Common myeloid progenitor, CD34-positive (primary cell): ENCODE measurements around the gene PGS1.

Source experiments
- CTCF ChIA-PET: fragments of 350-600 bp; sonication (Branson Sonifier 250); formaldehyde crosslinking; loops from one replicate; lab custom pipeline; 2021; ENCODE audit warnings: antibody characterized with exemption; lab: Charles Lee
- POLR2A ChIA-PET: fragments of 350-600 bp; sonication (Branson Sonifier 250); formaldehyde crosslinking; loops from one replicate; lab custom pipeline; 2021; ENCODE audit warnings: antibody characterized with exemption; lab: Charles Lee
- DNase-seq, 3 donors: peaks; one replicate each; pipeline versions ENCODE4 v3.0.0 to v3.0.0-alpha.2; 2013
- H3K27ac ChIP-seq, 2 experiments: 1 replicate in 1 of 2; 2 replicates in 1 of 2; pipeline ENCODE4 v1.7.0; 2013; ENCODE audit warnings: inconsistent platforms in 2 of 2, low read length in 2 of 2, mild to moderate bottlenecking in 2 of 2, low read depth in 1 of 2, moderate library complexity in 1 of 2; ENCODE audit not compliant: severe bottlenecking in 2 of 2, insufficient read depth in 1 of 2, poor library complexity in 1 of 2
- H3K27me3 ChIP-seq, 5 experiments: replicated peaks in 2 of 5; 1 replicate in 3 of 5; 2 replicates in 2 of 5; pipeline versions ENCODE4 v1.6.1 to v1.7.0; 2013; ENCODE audit warnings: low read length in 4 of 5, mild to moderate bottlenecking in 2 of 5, moderate library complexity in 2 of 5, inconsistent platforms in 1 of 5; ENCODE audit not compliant: insufficient read depth in 5 of 5, control insufficient read depth in 4 of 5
- H3K36me3 ChIP-seq, 4 experiments: 1 replicate in 2 of 4; 2 replicates in 2 of 4; pipeline versions ENCODE4 v1.6.1 to v1.7.0; 2013; ENCODE audit warnings: low read length in 3 of 4, control low read depth in 1 of 4, mild to moderate bottlenecking in 1 of 4; ENCODE audit not compliant: control insufficient read depth in 4 of 4, insufficient read depth in 4 of 4
- H3K4me1 ChIP-seq, 4 experiments: 1 replicate in 3 of 4; 2 replicates in 1 of 4; pipeline versions ENCODE4 v1.6.1 to v1.7.1; 2013; ENCODE audit warnings: low read length in 3 of 4, mild to moderate bottlenecking in 3 of 4, control low read depth in 1 of 4, inconsistent platforms in 1 of 4, moderate library complexity in 1 of 4; ENCODE audit not compliant: control insufficient read depth in 4 of 4, insufficient read depth in 4 of 4; ENCODE audit errors: control extremely low read depth in 1 of 4
- H3K4me3 ChIP-seq, 7 experiments: 1 replicate in 4 of 7; 2 replicates in 3 of 7; pipeline versions ENCODE4 v1.5.1 to v1.7.0; 2013; ENCODE audit warnings: mild to moderate bottlenecking in 7 of 7, low read length in 6 of 7, moderate library complexity in 6 of 7, inconsistent platforms in 2 of 7, low read depth in 2 of 7, control low read depth in 1 of 7; ENCODE audit not compliant: insufficient read depth in 4 of 7, control insufficient read depth in 1 of 7; ENCODE audit errors: extremely low read depth in 1 of 7
- H3K9me3 ChIP-seq, 5 experiments: 1 replicate in 4 of 5; 2 replicates in 1 of 5; pipeline versions ENCODE4 v1.6.1 to v1.7.1; 2013; ENCODE audit warnings: low read length in 4 of 5, mild to moderate bottlenecking in 2 of 5, inconsistent platforms in 1 of 5, low read depth in 1 of 5, moderate library complexity in 1 of 5; ENCODE audit not compliant: control insufficient read depth in 4 of 5, insufficient read depth in 2 of 5; ENCODE audit errors: control extremely low read depth in 1 of 5
- WGBS: methylation state at CpG from one replicate; pipeline ENCODE4 v1.1.5; 2013; ENCODE audit not compliant: insufficient coverage; 5-methylcytosine and 5-hydroxymethylcytosine counted together

Gene PGS1

DNA sequence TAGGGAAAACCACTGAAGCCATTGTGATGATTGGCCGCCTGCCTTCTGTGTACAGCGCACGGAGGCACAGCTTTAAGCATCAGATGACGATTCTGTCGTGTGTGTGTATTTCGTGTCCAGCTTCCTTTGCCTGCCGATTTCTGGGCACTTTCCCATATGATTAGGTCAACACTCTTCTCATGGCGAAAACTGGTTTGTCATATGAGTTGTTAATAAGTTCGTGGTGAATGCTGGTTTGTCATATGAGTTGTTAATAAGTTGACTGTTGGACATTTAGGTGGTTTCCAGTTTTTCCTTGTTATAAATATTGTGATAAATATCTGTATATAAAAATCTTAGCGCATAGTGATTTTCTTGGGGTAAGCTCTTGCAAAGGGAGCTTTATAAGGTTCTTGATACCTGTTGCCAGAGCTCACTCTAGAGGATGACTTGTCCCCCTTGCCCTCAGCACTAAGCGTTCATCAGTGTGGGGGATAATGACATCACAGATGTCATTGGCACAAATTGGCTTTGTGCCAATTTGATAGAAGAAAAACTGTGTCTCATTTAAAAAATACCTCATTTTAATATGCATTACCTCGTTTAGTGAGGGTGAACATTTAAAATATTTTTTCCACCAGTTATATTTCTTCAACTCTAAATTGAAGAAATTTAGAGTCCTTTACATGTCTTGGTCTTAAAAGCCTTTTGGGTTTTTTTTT lies 40.0 kb downstream of the PGS1 start:
- H3K4me3 ChIP-seq = no peak overlapping the region
- H3K36me3 ChIP-seq = peaks cover 8 to 63% (median 33%) of the 10 kb centered on the region in 4 experiments
- H3K27ac ChIP-seq = no peak overlapping the region
- WGBS = 76% methylated on average over 5 of the region's 12 CpGs
- DNase-seq = peak in 1 of 3 donors; percentile 13
- H3K4me1 ChIP-seq = peaks cover 11 to 46% (median 43%) of the 10 kb centered on the region in 4 experiments
- no peaks in the 10 kb centered on the region for H3K27me3 ChIP-seq
- no peaks in the 10 kb centered on the region for H3K9me3 ChIP-seq
- CTCF ChIA-PET = interaction anchor here (0.7 to 10.8 kb wide), 6 partner anchors 22 to 334 kb away, joined by 3 to 104 read pairs (median 4); no protein-coding TSS in a partner anchor
- POLR2A ChIA-PET = no interaction called here

DNA sequence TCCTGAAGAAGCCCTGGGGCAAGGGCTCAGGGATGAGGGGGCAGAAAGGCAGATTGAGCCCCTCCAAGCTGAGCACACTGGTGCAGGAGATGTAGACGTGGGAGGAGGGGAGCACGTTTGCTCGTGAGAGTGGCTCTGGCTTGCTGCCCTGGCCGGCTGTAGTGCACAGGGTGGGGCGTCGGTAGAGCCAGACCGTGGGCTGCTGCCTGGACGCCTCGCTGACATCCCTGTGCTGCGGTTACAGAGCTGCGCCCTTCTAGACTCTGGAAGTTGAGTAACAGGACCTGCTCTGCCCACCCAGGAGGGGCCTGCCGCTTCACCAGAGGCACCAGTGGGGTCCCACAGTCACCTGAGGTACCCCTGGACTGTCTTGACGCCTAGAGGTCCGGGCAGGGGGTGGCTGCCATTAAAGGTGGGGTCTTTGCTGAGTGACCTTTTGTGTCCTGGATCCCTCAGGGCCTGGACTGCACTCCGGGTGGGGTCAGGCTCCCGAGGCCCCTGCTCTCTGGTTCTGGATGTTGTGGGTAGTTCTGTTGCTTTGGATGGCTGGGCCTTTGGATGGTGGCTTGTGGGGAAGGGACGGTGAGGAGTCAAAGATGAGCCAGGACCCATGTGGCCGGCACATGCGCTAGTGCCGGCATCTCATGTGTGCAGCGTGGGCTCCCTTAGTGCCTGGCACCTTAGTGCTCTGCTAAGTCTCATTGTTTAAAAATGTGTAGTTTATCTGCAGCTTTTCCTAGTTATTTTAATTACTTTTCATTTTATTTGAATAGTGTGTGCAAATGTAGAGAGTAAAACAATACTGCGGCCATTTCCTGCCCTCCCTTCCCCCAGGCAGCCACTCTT lies 41.7 kb downstream of the PGS1 start:
- Histone ChIP-seq H3K9me3 (no peaks in the 10 kb centered on the region), H3K27ac (no peak overlapping the region), H3K36me3 (peaks cover 10 to 70% (median 48%) of the 10 kb centered on the region in 4 experiments), H3K4me3 (no peak overlapping the region), H3K4me1 (peaks cover 11 to 29% (median 26%) of the 10 kb centered on the region in 4 experiments), H3K27me3 (no peaks in the 10 kb centered on the region)
- ChIA-PET CTCF (interaction anchor here (0.9 to 10.8 kb wide), 9 partner anchors 9 to 170 kb away, joined by 3 to 104 read pairs (median 5); no protein-coding TSS in a partner anchor), POLR2A (no interaction called here)
- no peak for DNase-seq
- WGBS = 97% methylated on average over 15 of the region's 22 CpGs

DNA sequence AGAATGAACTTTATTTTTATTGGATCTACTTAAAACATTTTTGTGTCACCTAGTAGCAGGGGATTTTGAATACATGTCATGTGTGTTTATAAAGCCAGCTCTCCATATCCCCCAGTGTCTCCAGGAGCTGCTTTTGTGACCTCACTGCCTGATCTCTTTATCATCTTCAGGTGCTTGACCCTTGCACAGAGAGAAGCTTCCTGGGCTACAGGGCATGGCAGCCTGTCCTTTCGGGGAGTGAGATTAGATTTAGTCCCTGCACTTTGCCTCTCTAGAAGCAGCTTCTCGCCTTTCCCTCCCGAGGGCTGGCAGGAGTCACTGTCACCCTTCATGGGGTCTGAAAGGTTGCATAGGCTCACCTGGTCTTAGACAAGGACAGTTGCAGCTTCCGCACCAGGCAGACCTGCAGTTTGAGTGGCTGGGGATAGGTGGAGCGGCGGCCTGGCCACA lies 42.7 kb downstream of the PGS1 start:
- WGBS = 100% methylated on average over 1 of the region's 6 CpGs
- H3K27ac ChIP-seq = no peak overlapping the region
- POLR2A ChIA-PET = no interaction called here
- H3K27me3 ChIP-seq = no peaks in the 10 kb centered on the region
- H3K4me1 ChIP-seq = peaks cover 9 to 20% (median 19%) of the 10 kb centered on the region in 4 experiments
- no peak for DNase-seq
- peaks cover 10 to 72% (median 51%) of the 10 kb centered on the region in 4 experiments for H3K36me3 ChIP-seq
- CTCF ChIA-PET = interaction anchor here (0.9 to 10.8 kb wide), 16 partner anchors 10 to 336 kb away, joined by 3 to 104 read pairs (median 5); no protein-coding TSS in a partner anchor
- H3K9me3 ChIP-seq = no peaks in the 10 kb centered on the region
- H3K4me3 ChIP-seq = no peak overlapping the region

DNA sequence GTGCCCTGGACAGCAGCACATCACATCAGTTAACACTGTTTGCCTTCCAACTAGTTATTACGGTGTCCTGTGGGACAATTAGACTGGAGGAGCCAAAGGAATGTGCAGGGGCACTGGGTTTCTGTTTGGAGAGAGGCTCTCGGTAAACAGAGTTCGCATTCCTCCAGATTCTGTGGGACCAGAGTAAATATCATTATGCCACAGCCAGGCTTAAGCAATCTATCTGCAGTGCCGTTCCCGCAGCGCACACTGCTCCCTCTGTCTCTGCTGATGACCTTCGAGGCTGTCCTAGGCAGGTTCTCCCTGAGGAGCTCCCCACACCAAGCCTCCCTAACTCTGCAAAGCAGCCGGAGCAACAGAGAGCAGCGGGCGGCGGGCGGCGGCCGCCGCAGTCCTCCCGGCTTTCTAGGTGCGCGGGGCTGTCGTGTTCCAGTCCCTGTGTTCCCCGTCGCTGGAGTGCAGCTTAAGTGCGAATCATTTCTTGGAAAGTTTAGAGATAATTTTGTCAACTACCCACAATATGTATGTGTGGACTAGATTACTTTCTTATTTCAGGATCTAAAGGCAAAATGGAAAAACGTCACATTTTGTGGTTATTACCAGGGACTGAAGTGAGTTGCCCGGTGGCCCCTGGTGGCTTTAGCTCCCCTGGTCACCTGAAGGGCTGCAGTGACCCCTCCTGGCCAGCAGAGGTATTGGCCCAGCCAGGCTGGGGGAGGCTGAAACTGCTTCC lies 43.3 kb downstream of the PGS1 start:
- H3K4me3 ChIP-seq = no peak overlapping the region
- H3K27me3 ChIP-seq = no peaks in the 10 kb centered on the region
- peak; percentile 76 to 82 (median 77) for DNase-seq
- WGBS = 93% methylated on average over 15 of the region's 24 CpGs
- H3K27ac ChIP-seq = no peak overlapping the region
- H3K36me3 ChIP-seq = peaks cover 10 to 78% (median 54%) of the 10 kb centered on the region in 4 experiments
- H3K4me1 ChIP-seq = peaks cover 4 to 14% (median 13%) of the 10 kb centered on the region in 4 experiments
- no peaks in the 10 kb centered on the region for H3K9me3 ChIP-seq
- POLR2A ChIA-PET = interaction anchor here (1.0 kb wide), 1 partner anchor 170 kb away, joined by 5 read pairs; no protein-coding TSS in a partner anchor
- CTCF ChIA-PET = interaction anchor here (0.7 to 10.8 kb wide), 26 partner anchors 9 to 337 kb away, joined by 3 to 104 read pairs (median 5); partner anchors contain the start of gene TMEM235

DNA sequence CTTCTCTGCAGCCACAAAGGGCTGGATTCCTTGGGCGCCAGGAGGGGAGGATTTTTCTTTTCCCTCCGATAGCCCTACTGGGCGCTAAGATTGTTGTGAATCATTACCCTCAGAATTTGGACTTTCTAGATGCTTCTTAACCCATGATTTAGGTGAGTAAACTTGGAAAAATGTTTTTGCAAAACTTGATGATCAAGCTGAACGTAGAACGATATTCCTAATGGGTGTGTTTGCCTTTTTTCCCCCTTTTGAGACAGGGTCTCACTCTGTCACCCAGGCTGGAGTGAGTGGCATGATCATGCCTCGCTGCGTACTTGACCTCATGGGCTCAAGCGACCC lies 43.8 kb downstream of the PGS1 start:
- POLR2A ChIA-PET = interaction anchor here (1.0 kb wide), 1 partner anchor 170 kb away, joined by 5 read pairs; no protein-coding TSS in a partner anchor

DNA sequence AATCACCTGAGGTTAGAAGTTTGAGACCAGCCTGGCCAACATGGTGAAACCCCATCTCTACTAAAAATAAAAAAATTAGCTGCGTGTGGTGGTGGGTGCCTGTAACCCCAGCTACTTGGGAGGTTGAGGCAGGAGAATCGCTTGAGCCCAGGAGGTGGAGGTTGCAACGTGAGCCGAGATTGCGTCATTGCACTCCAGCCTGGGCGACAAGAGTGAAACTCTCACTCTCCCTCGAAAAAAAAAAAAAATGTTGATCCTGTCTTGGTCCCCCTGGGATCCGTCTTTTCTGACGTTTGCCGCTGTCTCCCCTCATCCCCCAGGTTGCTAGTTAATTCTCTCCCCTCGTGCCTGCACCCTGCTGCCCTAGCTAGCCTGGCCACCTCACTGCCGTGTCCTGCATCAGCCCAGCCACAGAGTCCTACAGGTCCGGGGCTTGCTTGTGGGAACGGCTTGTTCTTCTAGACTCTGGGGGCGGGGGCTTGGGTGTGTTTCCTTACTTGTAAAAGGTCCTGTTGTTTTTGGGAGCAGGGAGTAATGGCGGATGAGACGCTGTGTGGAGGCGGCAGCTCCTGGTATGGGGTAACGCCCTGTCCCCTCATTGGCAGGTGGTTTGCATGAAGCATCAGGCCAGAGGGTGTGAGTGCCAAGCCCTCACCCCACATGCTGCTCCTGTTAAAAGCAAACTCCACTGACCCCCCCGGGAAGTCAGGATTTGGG lies 44.6 kb downstream of the PGS1 start:
- DNase-seq = no peak
- H3K27ac ChIP-seq = no peak overlapping the region
- CTCF ChIA-PET = interaction anchor here (0.6 to 10.8 kb wide), 21 partner anchors 8 to 307 kb away, joined by 3 to 104 read pairs (median 5); partner anchors contain the start of gene TMEM235
- 88% methylated on average over 20 of the region's 20 CpGs for WGBS
- no peak overlapping the region for H3K4me3 ChIP-seq
- peaks cover 10 to 84% (median 61%) of the 10 kb centered on the region in 4 experiments for H3K36me3 ChIP-seq
- no peaks in the 10 kb centered on the region for H3K9me3 ChIP-seq
- POLR2A ChIA-PET = interaction anchor here (0.6 kb wide), 1 partner anchor 261 kb away, joined by 4 read pairs; no protein-coding TSS in a partner anchor
- H3K4me1 ChIP-seq = peaks cover 2 to 4% (median 3%) of the 10 kb centered on the region in 4 experiments
- H3K27me3 ChIP-seq = no peaks in the 10 kb centered on the region

More for the DNA sequence above, 43.8 kb downstream of the PGS1 start:
- Histone ChIP-seq H3K36me3 (peaks cover 10 to 82% (median 58%) of the 10 kb centered on the region in 4 experiments), H3K9me3 (no peaks in the 10 kb centered on the region), H3K4me3 (no peak overlapping the region), H3K27me3 (no peaks in the 10 kb centered on the region), H3K27ac (no peak overlapping the region), H3K4me1 (peaks cover 2 to 9% (median 7%) of the 10 kb centered on the region in 4 experiments)
- WGBS = 93% methylated on average over 2 of the region's 8 CpGs
- no peak for DNase-seq
- CTCF ChIA-PET = interaction anchor here (0.6 to 10.8 kb wide), 27 partner anchors 9 to 338 kb away, joined by 3 to 104 read pairs (median 4); partner anchors contain the start of gene TMEM235
